Prostate gland (tissue), 2 donors: ENCODE measurements around the gene DIAPH2.

Experiments used
- CTCF ChIP-seq, 4 experiments: fragments of 200-600 bp in 2 of 4; fragments of 450-650 bp in 2 of 4; sonication (generic) in 2 of 4; IDR thresholded peaks; 1 replicate in 3 of 4; 2 replicates in 1 of 4; pipeline ENCODE4 v1.5.1; 2016 to 2019; ENCODE audit warnings: antibody characterized with exemption in 4 of 4, mild to moderate bottlenecking in 2 of 4, moderate library complexity in 2 of 4
- POLR2A ChIP-seq: fragments of 450-650 bp; IDR thresholded peaks from one replicate; pipeline ENCODE4 v1.6.1; 2016; ENCODE audit warnings: antibody characterized with exemption, mild to moderate bottlenecking
- POLR2AphosphoS5 ChIP-seq: sonication (generic); formaldehyde crosslinking; IDR thresholded peaks from one replicate; pipeline ENCODE4 v1.6.1; 2017; ENCODE audit warnings: antibody characterized with exemption

GRCh38 chrX:97429101-97429500 is 744.5 kb downstream of the DIAPH2 start:
- no peak for TF ChIP-seq CTCF (IDR thresholded peaks at IDR 0.05)
- TF ChIP-seq POLR2AphosphoS5, result no peak
- no peak for TF ChIP-seq POLR2A
